ENCODE results near the gene PSMD11.
A peak's percentile ranks its signal among the peaks of the same experiment; 100 is the strongest.

PSMD11 gene

DNA sequence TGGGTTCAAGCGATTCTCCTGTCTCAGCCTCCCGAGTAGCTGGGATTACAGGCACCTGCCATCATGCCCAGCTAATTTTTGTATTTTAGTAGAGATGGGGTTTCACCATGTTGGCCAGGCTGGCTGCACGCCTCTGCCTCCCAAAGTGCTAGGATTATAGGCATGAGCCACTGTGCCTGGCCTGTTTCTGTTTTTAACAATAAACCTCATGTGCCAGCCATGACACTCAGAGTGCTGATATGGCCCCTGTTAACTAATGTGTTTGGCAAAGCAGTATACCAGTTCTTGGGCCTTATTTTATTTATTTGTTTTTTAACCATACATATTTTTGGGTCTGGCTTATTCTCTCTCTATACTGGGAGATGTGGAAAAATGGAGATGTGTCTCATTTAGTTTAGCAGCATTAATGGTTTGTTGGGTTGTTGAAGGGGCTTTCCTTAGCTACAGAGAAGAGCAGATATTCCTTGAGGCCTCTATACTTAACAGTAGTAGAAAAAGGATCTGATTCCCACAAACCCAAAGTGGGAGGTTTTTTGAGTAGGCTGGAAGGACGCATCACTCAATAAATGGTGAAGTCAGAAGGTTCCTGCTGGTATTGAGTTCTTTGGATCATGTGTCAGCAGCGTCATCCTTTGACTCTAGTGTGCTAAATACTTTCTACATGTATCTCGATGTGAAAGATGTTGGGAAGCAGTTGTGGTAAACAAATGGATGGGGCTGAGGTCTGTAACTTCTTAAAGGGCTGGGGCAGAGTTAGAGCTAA, 26.3 kb downstream of the PSMD11 start:
- no peak for DNase-seq

DNA sequence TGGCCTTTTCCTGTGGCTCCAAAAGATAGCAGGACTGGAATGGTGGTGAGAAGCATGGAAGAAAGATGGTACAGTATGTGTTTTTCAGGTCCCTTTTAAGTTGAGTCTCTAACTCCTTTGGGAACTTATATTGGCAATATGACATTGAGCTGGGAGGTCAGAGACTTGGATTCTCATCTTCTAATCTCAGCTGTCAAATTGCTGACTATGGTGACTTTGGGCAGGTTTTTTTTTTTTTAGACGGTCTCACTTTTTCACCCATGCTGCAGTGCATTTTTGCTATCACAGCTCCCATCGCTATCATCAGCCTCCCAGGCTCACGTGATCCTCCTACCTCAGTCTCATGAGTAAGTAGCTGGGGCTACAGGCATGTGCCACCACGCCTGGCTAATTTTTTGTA, 27.3 kb downstream of the PSMD11 start:
- no peak for DNase-seq

DNA sequence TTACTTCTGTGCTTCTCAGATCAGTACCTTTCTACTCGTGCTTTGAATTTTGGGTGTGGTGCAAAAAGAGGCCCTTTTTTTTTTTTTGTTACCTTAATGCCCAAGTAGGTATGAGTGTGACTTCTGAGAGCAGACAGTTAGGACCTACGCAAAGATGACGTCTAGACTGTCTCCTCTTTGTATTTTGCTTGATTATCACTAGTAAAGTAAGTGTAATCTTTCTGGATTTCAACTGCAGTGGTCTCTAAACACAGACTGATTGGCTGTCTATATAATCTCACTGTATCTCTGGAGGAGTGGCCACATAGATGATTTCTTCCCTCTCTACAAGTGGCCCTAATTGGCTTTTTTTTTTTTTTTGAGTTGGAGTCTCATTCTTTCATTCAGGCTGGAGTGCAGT, 30.9 kb downstream of the PSMD11 start:
- DNase-seq: no peak

DNA sequence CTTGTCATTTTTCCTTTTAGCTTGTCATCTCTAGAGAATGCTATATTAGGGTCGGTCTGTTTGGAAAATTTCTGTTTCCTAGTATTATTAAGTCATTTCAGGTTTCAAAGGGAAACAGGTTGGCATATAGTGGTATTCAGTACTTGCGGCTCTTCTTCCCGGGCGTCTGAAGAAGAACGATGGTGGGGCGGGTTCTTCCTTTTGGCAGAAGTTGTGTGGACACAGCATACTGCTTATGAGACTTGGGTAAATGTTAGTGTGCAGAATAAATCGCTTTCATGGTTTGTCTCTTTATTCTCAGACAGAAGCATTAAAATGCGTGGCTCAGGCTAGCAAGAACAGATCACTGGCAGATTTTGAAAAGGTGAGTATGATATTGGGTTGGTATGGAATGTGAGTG, 32.9 kb downstream of the PSMD11 start:
- DNase-seq: no peak

DNA sequence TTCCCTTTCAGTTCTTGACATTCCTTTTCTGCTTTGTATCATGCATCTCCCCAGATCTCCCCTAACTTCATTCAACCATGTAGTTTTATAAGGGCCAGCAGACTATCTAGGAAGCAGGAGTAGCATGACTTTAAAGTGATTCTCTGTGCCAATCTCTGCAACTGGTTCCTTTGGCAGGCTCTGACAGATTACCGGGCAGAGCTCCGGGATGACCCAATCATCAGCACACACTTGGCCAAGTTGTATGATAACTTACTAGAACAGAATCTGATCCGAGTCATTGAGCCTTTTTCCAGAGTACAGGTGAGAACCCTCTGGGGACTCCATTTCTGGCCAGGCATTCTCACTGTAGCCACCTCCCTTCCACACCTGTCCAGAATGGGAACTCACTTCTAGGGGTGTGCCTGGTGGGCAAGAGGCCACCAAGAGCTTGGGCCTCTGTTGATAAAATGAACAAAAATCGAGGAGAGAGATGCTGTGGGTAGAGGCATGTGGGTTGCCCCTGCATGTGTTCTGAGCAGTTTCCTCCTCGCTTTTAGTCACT, 34.8 kb downstream of the PSMD11 start:
- DNase-seq: no peak

DNA sequence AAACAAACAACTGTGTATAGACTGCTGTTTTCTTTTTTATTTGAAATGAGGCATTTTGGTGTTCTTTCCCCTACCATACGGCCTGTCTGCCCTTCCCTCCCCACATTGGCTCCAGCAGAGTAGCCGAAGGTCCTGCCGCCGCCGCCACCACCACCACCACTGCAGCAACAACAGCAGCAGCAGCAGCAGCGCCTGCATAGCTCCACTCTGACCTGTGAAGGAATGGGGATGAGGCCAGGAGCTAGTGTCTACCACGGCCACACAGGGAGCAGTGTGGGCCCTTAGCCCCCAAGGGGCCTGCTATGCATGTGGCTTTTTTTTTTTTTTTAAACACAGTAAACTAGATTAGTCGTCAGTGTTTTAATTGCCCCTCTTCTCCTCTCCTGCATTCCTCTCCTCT, 36.9 kb downstream of the PSMD11 start:
- DNase-seq: no peak

DNA sequence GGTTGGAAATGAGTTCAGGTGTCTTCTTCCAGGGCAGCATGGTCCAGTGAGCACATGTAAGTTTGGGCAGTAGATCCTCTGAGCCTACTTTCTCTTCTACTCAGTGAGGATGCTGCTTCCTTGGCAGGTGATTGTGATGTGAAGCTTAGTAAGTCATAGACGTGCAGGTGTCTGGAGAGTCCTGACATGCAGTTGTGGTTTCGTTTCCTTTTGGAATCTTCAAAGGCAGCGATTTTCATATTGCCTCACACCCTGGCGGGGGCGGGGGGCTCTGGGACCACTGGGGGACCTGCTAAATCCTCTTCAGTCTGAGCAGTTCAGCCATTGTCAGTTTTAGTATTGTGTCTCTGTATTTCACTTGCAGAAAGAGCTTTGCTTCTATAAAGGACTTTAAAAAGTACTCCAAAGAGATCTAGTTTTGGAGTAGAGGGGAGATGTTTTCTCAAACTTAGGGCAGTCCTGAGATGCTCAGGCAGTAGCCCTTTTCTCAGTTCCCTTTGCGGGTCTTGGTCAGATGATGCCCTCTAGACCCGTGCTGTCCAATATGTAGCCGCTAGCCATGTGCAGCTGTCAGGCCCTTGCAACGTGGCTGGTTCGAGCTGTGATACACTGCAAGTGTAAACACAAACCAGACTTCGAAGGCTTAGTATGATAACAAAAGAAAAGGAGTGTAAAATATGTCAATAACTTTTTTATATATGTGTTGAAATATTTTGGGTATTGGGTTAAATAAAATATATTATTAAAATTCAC, 38.4 kb downstream of the PSMD11 start:
- DNase-seq: no peak

DNA sequence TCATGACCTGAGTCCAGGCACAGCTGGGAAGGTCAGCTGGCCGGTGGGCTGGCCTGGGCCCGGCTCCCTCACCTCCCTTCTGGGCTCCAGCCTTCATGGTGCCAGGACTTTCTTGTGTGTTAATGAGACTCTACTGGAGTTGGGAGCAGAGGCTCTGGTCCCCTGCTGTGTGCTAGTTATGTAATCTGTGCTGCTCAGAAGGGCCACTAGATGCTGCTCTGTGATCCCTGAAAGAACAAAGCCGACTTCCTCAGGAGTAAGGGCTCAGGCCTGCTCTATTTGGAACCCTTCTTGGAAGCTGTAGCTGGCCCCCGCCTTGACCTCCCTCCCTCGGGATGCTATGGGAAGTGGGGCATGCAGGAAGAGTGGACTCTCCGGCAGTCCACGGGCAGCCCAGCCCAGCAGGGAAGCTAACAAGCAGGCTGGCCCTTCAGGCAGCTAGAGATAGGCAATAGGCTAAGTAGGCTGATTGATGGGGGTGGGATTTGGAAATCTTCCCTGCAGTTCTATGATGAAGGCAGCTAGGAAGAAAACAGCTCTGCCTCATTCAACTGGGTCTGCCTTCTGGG, 39.2 kb downstream of the PSMD11 start:
- peak; percentile 79 for DNase-seq

DNA sequence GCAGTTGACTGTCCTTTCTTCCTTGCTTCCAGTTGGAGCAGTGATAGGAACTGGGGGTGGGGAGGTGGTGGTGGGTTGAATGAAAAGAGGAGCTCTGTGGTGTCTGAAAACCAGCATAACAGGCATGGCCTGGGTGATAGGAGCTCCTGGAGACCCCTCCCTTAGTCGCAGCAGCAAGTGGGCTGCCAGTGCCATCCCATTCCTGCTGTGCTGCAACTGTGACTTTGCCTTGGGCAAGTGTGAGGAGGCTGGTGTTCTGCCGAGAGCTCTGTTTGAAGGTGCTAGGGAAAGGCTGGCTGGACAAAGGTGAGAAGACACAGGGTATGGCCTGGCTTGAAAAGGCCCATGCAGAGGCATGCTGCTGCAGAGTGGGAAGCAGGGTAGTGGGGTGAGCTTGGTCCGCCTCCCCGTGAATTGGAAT, 39.7 kb downstream of the PSMD11 start:
- no peak for DNase-seq

DNA sequence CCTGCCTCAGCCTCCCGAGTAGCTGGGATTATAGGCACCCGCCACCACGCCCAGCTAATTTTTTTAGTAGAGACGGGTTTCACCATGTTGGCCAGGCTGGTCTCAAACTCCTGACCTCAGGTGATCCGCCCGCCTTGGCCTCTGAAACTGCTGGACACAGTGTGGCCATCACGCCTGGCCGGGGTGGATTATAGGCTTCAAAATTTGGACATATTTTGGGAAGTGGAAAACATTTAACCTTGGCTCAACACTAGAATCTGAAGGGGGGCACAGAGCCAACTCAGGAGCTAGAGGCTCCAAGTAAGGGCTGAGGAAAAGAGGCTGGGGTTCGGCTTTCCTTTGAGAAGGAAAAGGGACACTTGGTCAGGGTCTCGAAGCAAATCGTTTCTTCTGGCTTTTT, 40.3 kb downstream of the PSMD11 start:
- no peak for DNase-seq

DNA sequence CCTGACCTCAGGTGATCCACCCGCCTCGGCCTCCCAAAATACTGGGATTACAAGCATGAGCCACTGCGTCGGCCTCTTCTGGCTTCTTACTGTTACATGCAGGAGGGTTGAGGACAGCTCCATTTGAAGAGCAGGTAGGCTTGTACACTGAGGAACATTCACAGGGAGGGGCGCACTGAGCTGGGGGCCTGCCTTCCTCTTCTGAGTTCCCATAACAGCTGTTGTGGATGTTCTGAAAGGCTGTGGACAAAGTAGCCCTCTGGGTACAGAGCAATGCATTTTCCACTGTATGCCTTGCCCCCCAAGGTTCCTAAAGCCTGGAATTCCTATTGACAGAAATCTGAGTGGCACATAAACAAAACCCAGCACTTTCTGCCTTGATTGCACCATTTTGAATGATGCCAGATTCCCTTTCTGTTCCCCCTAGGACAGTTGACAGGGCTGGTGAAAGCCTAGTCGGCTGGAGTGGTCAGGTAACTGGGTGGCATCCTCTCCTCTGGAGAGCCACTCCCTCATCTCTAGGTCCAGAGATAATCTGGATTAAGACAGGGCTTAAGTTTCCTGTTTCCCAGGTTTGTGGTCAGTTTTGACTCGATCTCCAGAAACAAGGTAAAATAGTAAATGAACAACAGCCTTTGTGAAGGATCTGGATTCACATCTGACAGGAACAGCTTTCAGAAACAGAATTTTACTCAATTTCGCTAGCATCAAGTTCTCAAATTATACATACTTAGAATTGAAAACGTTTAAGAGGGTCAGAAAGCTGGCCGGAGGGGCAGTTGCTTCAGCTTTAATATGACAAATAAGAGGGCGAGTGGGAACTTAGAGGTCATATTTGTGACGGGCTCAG, 41.2 kb downstream of the PSMD11 start:
- no peak for DNase-seq

DNA sequence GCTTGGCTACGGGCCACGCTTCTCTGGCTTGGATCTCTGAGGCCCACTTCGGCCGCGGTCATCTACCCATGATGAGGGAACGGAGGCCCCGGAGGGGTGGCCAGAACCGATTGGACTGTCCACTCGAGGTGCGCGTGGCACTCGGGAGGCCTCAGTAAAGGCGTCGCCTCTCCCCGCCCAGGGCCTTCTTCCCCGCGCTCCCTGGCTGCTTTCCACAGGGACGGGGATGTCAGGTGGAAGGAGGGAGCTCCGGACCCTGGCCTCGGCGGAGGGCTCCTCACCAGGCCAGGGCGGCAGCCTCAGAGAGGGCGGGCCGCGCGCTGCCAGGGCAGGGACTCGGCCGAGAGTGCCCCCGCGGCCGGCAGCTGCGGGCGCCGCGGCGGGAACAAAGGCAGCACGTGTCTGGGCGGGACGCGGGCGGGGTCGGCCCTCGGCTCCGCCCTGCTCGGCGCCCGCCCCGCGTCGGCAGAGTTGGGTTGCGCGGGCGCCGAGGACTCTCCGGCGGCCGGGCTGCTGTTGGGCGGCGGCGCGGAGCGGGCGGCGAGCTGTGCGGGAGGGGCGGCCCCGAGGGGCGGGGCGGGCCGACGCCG, 41.9 kb downstream of the PSMD11 start:
- DNase-seq: peak; percentile 63

DNA sequence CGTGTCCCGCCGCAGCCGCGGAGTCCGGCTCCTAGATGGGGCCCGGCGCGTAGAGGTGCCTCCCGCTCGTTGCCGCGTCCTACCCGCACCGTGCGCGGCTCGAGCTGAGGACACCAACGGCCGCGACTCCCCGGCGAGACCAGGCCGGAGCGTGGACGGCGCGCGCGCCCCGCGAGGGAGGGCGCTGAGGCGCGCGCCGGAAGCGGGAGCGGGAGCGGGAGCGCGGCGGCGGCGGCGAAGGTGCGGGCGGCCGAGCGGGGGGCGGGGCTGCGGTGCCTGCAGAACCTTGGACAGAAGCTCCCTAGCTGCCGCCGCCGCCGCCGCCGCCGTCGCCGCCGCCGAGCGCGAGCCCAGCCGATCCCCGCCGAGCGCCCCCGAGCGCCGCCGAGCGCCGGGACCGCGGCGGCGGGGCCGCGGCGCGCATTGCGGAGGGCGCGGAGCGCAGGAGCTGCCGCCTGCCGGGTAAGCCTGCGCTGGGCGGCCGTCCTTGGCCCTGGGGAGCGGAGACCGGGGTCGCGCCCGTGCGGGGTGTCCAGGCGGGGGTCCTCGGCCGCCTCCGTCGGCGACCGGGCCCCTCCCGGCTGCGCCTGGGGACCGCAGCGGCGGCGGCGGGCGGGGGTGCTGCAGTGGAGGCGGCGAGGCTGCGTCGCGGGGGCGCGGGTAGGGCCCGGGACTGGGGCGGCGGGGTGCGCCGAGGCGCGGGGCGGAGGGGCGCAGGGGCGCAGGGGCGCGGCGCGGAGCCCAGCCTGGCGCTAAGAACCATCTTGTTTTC, 42.6 kb downstream of the PSMD11 start, which contains the start of gene CDK5R1:
CDK5R1 (plus strand) TSS at position 293 of the 772 bp plus-strand sequence. CDS start 628 bp downstream, outside the sequence.
- DNase-seq: peak; percentile 39

DNA sequence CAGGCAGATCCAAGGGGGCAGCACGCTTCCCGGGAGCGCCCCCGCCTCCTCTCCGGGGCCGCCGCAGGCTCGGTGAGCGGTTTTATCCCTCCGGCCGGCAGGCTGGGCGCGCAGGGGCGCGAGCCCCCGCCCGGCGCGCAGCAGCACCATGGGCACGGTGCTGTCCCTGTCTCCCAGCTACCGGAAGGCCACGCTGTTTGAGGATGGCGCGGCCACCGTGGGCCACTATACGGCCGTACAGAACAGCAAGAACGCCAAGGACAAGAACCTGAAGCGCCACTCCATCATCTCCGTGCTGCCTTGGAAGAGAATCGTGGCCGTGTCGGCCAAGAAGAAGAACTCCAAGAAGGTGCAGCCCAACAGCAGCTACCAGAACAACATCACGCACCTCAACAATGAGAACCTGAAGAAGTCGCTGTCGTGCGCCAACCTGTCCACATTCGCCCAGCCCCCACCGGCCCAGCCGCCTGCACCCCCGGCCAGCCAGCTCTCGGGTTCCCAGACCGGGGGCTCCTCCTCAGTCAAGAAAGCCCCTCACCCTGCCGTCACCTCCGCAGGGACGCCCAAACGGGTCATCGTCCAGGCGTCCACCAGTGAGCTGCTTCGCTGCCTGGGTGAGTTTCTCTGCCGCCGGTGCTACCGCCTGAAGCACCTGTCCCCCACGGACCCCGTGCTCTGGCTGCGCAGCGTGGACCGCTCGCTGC, 43.3 kb downstream of the PSMD11 start:
- no peak for DNase-seq

DNA sequence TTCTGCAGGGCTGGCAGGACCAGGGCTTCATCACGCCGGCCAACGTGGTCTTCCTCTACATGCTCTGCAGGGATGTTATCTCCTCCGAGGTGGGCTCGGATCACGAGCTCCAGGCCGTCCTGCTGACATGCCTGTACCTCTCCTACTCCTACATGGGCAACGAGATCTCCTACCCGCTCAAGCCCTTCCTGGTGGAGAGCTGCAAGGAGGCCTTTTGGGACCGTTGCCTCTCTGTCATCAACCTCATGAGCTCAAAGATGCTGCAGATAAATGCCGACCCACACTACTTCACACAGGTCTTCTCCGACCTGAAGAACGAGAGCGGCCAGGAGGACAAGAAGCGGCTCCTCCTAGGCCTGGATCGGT, 43.9 kb downstream of the PSMD11 start:
- no peak for DNase-seq

DNA sequence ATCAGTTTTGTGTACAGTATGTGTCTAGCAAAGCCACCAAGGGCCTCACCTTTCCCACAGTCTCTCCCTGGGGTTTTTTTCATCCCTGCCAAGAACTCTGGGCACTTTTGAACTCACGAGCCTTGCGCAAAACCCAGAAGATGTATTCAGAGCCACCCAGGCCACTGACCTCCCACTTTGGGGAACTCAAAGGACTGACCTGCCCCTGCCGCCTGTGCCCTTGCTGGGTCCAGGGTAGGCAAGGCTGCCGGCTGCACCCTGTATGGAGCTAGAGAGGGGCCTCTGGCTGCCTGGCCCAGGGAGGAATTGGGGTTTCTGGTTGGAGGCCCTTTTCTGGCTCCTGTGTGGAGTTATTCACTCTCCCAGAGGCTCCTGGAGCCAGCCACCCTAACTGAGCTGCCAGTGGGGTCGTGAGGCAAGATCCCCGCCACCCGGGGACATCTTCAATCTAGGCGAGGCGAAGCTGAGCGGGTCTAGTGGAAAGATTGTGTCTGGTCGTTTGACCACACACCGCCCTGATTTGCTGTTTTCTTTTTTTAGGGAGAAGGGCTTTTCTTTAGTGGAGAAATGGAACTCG, 44.4 kb downstream of the PSMD11 start:
- DNase-seq: no peak

DNA sequence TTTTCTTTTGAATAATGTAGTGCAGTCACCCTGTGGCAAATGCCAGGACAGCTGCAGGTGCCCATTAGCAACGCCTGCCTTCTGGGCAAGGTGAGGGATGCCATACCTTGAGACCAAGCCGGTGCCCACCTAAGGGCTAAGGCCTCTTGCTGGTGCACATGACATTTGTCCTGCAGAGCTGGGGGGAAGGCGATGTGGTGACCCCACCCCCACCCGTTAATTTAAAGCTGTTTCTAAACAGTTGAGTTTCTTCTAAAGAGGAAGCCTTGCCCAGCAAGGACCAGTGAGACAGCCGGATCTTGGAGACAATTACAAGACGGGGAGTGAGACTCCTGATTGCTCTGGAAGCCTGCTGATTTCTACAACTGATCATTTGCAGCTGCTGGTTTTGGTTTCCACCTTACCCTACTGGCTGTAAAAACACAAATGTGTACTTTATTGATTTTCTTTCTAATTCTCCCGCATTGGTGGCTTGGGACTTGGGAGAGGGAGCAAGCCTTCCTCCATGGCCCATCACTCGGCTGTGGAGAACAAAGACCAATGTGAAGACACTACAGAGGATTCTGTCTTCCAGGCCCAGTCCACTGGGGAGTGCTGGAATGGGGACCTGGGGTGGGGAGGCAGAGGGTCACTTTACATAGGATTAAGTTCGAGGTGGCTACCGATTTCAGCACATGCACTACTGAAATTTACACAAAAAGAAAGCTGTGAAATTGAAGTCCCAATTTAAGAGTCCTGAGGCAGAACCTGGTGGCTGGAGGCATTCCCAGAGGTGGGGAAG, 45.2 kb downstream of the PSMD11 start:
- no peak for DNase-seq

DNA sequence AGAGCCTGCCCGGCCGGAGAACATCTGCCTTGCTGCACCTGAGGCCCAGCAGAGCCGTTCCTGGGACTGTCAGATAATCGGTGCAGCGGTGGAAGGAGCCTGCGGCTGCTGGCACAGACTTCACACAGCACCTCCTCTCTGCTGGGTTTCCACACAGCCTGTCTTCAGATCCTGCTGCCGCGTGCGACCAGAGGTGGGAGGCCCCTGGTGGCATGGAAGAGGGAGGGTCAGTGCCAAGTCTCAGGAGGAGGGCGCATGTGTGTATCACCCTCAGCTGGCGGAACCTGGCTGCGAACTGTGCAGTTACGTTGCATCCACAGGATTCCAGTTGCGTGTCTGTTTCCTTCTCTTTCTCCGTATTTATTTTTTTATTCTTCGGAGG, 45.8 kb downstream of the PSMD11 start:
- DNase-seq: peak; percentile 69

DNA sequence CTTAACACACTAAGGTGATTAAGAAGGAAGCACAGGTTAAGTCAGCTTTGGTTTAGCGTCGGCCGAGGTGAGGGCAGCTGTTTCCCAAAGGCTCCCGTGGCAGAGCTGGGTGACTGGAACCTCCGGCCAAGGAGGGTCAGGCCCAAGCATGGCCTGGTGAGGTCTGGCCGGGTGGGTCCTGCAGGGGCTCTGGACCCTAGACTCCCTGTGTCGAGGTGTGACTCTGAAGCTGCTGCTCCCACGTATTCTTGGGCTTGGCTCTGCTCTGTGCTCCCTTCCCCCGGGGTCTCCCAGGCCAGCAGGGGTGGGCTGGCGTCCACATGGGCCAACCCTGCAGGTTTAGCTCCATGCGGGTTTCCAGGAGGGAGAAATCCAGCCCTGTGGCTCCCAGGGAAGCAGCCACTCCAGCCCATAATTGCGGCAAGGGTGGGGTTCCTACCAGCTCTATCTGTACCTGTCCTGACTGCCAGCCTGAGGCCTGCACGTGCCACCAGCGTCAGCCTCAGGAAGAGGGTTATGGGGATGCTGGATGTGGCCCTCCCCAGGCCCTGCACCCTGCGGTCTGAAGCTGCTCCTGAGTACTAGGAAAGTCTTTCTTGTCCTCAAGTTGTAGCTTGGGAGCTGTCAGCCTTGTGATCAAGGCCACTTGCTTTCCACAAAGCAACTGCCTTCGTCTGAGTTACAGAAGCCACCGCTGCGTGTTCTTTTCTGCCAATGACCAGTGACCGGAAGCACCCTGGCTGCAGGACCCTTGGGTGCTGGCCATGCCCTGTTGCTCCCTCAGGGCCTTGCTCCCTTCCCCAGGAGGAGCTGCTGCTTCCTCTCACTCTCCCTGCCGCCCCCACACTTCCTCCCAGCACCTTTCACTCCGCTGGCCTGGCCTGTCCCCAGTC, 47.3 kb downstream of the PSMD11 start:
- no peak for DNase-seq
